Vagina (tissue), 2 donors: ENCODE results near the gene DSPP. TPM values are rescaled to one million over a fixed set of nuclear protein-coding genes. Genes with fewer than 3 reads are reported as not detected.

Experiments used
- DNase-seq, 2 donors: peaks; one replicate each; pipeline ENCODE4 v3.0.0-alpha.2; 2017; ENCODE audit errors: extremely low spot score in 2 of 2
- H3K27ac ChIP-seq: fragments of 200-600 bp; sonication (generic); one replicate; pipeline ENCODE4 v1.5.1; 2019
- H3K27me3 ChIP-seq: fragments of 200-600 bp; sonication (generic); one replicate; pipeline ENCODE4 v1.5.1; 2019
- H3K36me3 ChIP-seq, 2 donors: fragments of 200-600 bp; sonication (generic); one replicate each; pipeline ENCODE4 v1.5.1; 2017 to 2019
- H3K4me1 ChIP-seq: fragments of 200-600 bp; sonication (generic); one replicate; pipeline ENCODE4 v1.5.1; 2019
- H3K4me3 ChIP-seq, 2 donors: fragments of 200-600 bp; sonication (generic); 1 replicate in 1 of 2; 2 replicates in 1 of 2; pipeline ENCODE4 v1.5.1; 2016 to 2019
- H3K9me3 ChIP-seq: fragments of 200-600 bp; sonication (generic); one replicate; pipeline ENCODE4 v1.5.1; 2019
- POLR2A ChIP-seq, 2 donors: fragments of 450-650 bp; IDR thresholded peaks; one replicate each; pipeline ENCODE4 v1.6.1; 2017; ENCODE audit warnings: antibody characterized with exemption in 2 of 2, mild to moderate bottlenecking in 2 of 2, moderate library complexity in 2 of 2
- POLR2AphosphoS5 ChIP-seq, 2 donors: sonication (generic); formaldehyde crosslinking; IDR thresholded peaks; one replicate each; pipeline ENCODE4 v1.9.0; 2017; ENCODE audit warnings: antibody characterized with exemption in 2 of 2, mild to moderate bottlenecking in 2 of 2, low read depth in 1 of 2; ENCODE audit not compliant: insufficient read depth in 1 of 2
- intact Hi-C: fragments of 100-400 bp; cut with DNase I; formaldehyde crosslinking; loops from one replicate; pipeline ENCODE4 v1.15.1; 2023
- total RNA-seq: library from RNA; depleted of rRNA; stranded (reverse); fragments of >200 nt; gene quantifications from one replicate; pipeline ENCODE4 v1.2.3, GENCODE V29; 2016
- TF ChIP-seq, protein P1 (sequence below), 3 experiments: fragments of 450-650 bp in 2 of 3; fragments of 200-600 bp in 1 of 3; sonication (generic) in 1 of 3; IDR thresholded peaks; one replicate each; pipeline ENCODE4 v1.5.1; 2017 to 2019; ENCODE audit warnings: antibody characterized with exemption in 3 of 3, mild to moderate bottlenecking in 2 of 3, moderate library complexity in 2 of 3

Gene DSPP
- total RNA-seq, 1 donor from 2014 or later = not detected

DNA sequence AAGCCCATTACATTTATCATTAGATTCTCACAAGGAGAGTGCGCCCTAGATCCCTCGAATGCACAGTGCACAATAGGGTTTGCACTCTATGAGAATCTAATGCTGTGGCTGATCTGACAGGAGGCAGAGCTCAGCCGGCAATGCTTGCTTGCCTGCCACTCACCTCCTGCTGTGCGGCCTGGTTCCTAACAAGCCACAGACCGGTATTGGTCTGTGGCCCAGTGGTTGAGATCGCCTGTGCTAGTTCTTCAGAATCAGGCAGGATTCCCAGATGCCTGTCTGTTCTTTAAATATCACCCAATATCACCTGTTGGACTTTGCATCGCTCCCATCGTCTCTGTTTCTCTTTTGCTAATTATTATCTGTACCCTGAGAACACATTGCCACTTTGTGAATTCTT, 14.0 kb downstream of the DSPP start:
- no peak for DNase-seq
- no peaks in the 10 kb centered on the region for H3K27me3 ChIP-seq
- H3K4me3 ChIP-seq = no peak overlapping the region
- intact Hi-C loops = no loop called here
- TF ChIP-seq, protein P1, sequence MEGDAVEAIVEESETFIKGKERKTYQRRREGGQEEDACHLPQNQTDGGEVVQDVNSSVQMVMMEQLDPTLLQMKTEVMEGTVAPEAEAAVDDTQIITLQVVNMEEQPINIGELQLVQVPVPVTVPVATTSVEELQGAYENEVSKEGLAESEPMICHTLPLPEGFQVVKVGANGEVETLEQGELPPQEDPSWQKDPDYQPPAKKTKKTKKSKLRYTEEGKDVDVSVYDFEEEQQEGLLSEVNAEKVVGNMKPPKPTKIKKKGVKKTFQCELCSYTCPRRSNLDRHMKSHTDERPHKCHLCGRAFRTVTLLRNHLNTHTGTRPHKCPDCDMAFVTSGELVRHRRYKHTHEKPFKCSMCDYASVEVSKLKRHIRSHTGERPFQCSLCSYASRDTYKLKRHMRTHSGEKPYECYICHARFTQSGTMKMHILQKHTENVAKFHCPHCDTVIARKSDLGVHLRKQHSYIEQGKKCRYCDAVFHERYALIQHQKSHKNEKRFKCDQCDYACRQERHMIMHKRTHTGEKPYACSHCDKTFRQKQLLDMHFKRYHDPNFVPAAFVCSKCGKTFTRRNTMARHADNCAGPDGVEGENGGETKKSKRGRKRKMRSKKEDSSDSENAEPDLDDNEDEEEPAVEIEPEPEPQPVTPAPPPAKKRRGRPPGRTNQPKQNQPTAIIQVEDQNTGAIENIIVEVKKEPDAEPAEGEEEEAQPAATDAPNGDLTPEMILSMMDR (IDR thresholded peaks at IDR 0.05) = no peak
- TF ChIP-seq POLR2AphosphoS5 (IDR thresholded peaks at IDR 0.05; ENCODE audit: insufficient read depth in 1 of 2, low read depth in 1 of 2) = no peak
- TF ChIP-seq POLR2A (IDR thresholded peaks at IDR 0.05) = no peak
- no peak overlapping the region for H3K27ac ChIP-seq
- H3K9me3 ChIP-seq = no peaks in the 10 kb centered on the region
- H3K4me1 ChIP-seq = no peaks in the 10 kb centered on the region
- H3K36me3 ChIP-seq = no peaks in the 10 kb centered on the region

DNA sequence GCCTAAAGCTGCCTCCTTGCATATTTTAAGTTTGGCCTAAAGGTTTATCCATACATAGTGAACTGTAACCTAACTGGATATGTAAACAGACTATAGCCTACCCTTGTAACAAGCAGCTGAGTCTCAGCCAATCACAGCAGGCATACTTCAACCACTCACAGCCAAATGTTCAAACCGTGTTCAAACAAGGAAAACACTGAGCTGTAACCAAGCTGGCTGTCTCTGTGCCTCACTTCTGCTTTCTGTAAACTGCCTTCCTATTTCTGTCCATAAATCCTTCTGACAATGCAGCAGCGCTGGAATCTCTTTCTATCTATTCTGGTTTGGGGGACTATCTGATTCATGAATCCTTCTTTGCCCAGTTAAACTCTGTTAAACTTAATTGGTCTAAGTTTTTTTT, 16.4 kb downstream of the DSPP start:
- intact Hi-C loops = no loop called here
- no peaks in the 10 kb centered on the region for H3K9me3 ChIP-seq
- no peak for DNase-seq
- TF ChIP-seq POLR2AphosphoS5 (IDR thresholded peaks at IDR 0.05; ENCODE audit: insufficient read depth in 1 of 2, low read depth in 1 of 2) (no peak), POLR2A (IDR thresholded peaks at IDR 0.05) (no peak)
- TF ChIP-seq, protein P1 (IDR thresholded peaks at IDR 0.05) = no peak
- H3K4me1 ChIP-seq = no peaks in the 10 kb centered on the region
- H3K36me3 ChIP-seq = no peaks in the 10 kb centered on the region
- H3K4me3 ChIP-seq = no peak overlapping the region
- H3K27ac ChIP-seq = no peak overlapping the region
- no peaks in the 10 kb centered on the region for H3K27me3 ChIP-seq

DNA sequence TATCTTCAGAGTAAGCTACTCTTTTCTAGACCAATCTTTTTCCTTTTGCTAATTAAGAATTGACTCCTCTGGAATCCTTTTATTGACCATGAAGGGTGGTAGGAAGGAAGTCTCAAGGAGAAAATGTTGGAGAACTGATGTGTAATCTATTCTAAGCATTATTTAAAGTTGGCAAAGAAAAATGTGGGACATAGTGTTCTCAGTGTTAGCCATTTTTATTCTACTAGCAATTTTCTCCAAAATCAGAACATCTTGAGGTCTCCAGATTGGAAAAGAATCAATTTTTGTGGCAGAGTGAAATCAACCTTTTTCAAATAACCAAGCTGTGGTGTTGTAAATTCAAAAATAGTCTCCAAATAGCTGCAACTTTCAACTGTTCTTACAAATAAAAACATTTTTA, 23.3 kb downstream of the DSPP start:
- no peaks in the 10 kb centered on the region for H3K36me3 ChIP-seq
- H3K4me3 ChIP-seq = no peak overlapping the region
- TF ChIP-seq POLR2A (IDR thresholded peaks at IDR 0.05) (no peak), POLR2AphosphoS5 (IDR thresholded peaks at IDR 0.05; ENCODE audit: insufficient read depth in 1 of 2, low read depth in 1 of 2) (no peak)
- TF ChIP-seq, protein P1 (IDR thresholded peaks at IDR 0.05) = no peak
- H3K27ac ChIP-seq = no peak overlapping the region
- H3K4me1 ChIP-seq = peaks cover 14% of the 10 kb centered on the region
- intact Hi-C loops = no loop called here
- no peaks in the 10 kb centered on the region for H3K9me3 ChIP-seq
- DNase-seq = no peak
- H3K27me3 ChIP-seq = no peaks in the 10 kb centered on the region

DNA sequence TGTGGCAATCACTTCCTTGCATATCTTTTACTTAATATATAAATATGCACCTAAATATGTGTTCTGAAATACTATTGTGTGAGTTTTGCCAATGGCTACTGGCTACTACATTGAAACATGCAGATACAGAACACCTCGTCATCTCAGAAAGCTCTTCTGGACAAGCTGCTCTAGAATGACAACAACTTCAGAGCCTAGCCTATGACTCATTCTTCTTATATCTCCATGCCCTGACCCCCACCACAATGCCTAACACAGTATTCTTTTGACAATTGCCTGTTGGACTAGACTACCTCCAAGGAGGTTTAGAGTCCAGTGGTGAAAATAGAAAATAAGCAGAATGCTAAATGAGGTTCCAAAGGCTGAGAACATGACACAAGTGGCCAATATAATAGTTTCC, 24.1 kb downstream of the DSPP start:
- intact Hi-C loops = no loop called here
- TF ChIP-seq POLR2AphosphoS5 (IDR thresholded peaks at IDR 0.05; ENCODE audit: insufficient read depth in 1 of 2, low read depth in 1 of 2) (no peak), POLR2A (IDR thresholded peaks at IDR 0.05) (no peak)
- TF ChIP-seq, protein P1 (IDR thresholded peaks at IDR 0.05) = no peak
- H3K36me3 ChIP-seq = no peaks in the 10 kb centered on the region
- H3K27me3 ChIP-seq = no peaks in the 10 kb centered on the region
- H3K9me3 ChIP-seq = no peaks in the 10 kb centered on the region
- H3K4me3 ChIP-seq = no peak overlapping the region
- peaks cover 14% of the 10 kb centered on the region for H3K4me1 ChIP-seq
- DNase-seq = no peak
- no peak overlapping the region for H3K27ac ChIP-seq

DNA sequence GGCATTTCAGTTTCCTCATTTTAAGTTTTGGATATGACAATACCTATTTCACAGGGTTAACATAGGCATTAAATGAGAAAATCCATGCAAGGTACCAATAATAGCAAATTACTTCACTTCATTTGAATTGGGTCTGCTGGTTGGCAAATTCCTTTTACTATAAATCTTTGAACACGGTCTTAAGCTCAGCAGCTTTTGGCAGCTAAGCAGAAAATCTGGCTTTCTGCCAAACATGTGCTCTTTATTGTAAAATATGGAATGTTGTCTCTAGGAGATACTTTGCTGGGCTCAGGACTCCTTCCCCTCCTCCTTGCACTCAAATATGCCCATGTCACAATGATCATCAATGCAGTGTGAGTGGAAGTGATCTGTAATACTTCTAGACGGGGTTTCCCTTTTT, 24.9 kb downstream of the DSPP start:
- DNase-seq = no peak
- no peak overlapping the region for H3K27ac ChIP-seq
- no peaks in the 10 kb centered on the region for H3K9me3 ChIP-seq
- H3K4me3 ChIP-seq = no peak overlapping the region
- intact Hi-C loops = no loop called here
- H3K27me3 ChIP-seq = no peaks in the 10 kb centered on the region
- TF ChIP-seq POLR2A (IDR thresholded peaks at IDR 0.05) (no peak), POLR2AphosphoS5 (IDR thresholded peaks at IDR 0.05; ENCODE audit: insufficient read depth in 1 of 2, low read depth in 1 of 2) (no peak)
- TF ChIP-seq, protein P1 (IDR thresholded peaks at IDR 0.05) = no peak
- H3K36me3 ChIP-seq = no peaks in the 10 kb centered on the region
- H3K4me1 ChIP-seq = peaks cover 14% of the 10 kb centered on the region
